MM.1S (cell line): Measurements from ENCODE around the gene LOXL1.

Source experiments
- DNase-seq: peaks from one replicate; pipeline ENCODE4 v3.0.0-alpha.2; 2015
- H2AFZ ChIP-seq: fragments of 300-600 bp; sonication (generic); 2 replicates; pipeline ENCODE4 v1.6.0; 2016; ENCODE audit warnings: antibody characterized with exemption, low read length
- H3F3A ChIP-seq: fragments of 300-600 bp; sonication (generic); 2 replicates; pipeline ENCODE4 v1.6.1; 2016; ENCODE audit warnings: mild to moderate bottlenecking, antibody characterized with exemption, low read length, moderate library complexity, mixed read lengths; ENCODE audit not compliant: insufficient read depth
- H3K27ac ChIP-seq: fragments of 300-600 bp; sonication (generic); 2 replicates; pipeline ENCODE4 v1.5.1; 2016; ENCODE audit warnings: mild to moderate bottlenecking, low read length
- H3K27me3 ChIP-seq: fragments of 300-600 bp; sonication (generic); replicated peaks from 2 replicates; pipeline ENCODE4 v1.6.0; 2016; ENCODE audit warnings: low read length; ENCODE audit not compliant: insufficient read depth
- H3K36me3 ChIP-seq: fragments of 300-600 bp; sonication (generic); replicated peaks from 2 replicates; pipeline ENCODE4 v1.6.1; 2016; ENCODE audit warnings: mild to moderate bottlenecking, low read length, mixed read lengths; ENCODE audit not compliant: insufficient read depth
- H3K4me1 ChIP-seq: fragments of 300-600 bp; sonication (generic); 2 replicates; pipeline ENCODE4 v1.6.1; 2016; ENCODE audit warnings: low read length, mixed read lengths
- H3K4me2 ChIP-seq: fragments of 300-600 bp; sonication (generic); 2 replicates; pipeline ENCODE4 v1.6.0; 2016; ENCODE audit warnings: low read depth, low read length
- H3K4me3 ChIP-seq: fragments of 300-600 bp; sonication (generic); 2 replicates; pipeline ENCODE4 v1.5.1; 2016; ENCODE audit warnings: low read length, mixed read lengths
- H3K79me2 ChIP-seq: fragments of 300-600 bp; sonication (generic); 2 replicates; pipeline ENCODE4 v1.6.1; 2016; ENCODE audit warnings: mixed run types, low read length, mixed read lengths
- H3K9ac ChIP-seq: fragments of 300-600 bp; sonication (generic); 2 replicates; pipeline ENCODE4 v1.6.1; 2016; ENCODE audit warnings: low read length, mixed read lengths
- H3K9me2 ChIP-seq: fragments of 300-600 bp; sonication (generic); replicated peaks from 2 replicates; pipeline ENCODE4 v1.6.1; 2016; ENCODE audit warnings: mild to moderate bottlenecking, low read length, mixed read lengths; ENCODE audit not compliant: insufficient read depth
- H3K9me3 ChIP-seq: fragments of 300-600 bp; sonication (generic); replicated peaks from 2 replicates; pipeline ENCODE4 v1.6.1; 2016; ENCODE audit warnings: mild to moderate bottlenecking, low read length, mixed read lengths; ENCODE audit not compliant: insufficient read depth
- H4K20me1 ChIP-seq: fragments of 300-600 bp; sonication (generic); 2 replicates; pipeline ENCODE4 v1.6.1; 2016; ENCODE audit warnings: mild to moderate bottlenecking, low read length, moderate library complexity, mixed read lengths; ENCODE audit not compliant: insufficient read depth
- CTCF ChIP-seq: fragments of 300-600 bp; sonication (generic); IDR thresholded peaks from 2 replicates; pipeline ENCODE4 v1.5.1; 2016; ENCODE audit warnings: antibody characterized with exemption, low read length, mixed read lengths
- EZH2 ChIP-seq: fragments of 300-600 bp; sonication (generic); optimal IDR thresholded peaks from 2 replicates; pipeline ENCODE3; 2017; ENCODE audit warnings: low read depth, mild to moderate bottlenecking, antibody characterized with exemption, low read length, mixed read lengths
- EZH2phosphoT487 ChIP-seq: fragments of 300-600 bp; sonication (generic); IDR thresholded peaks from 2 replicates; pipeline ENCODE4 v1.6.1; 2018; ENCODE audit warnings: antibody characterized with exemption, low read length

The LOXL1 gene

GRCh38 chr15:73918784-73919183, 7.5 kb upstream of the LOXL1 start:
- Histone ChIP-seq H3K9me3 (no peaks in the 10 kb centered on the region), H3K9me2 (no peaks in the 10 kb centered on the region), H3K4me2 (no peak overlapping the region), H3K9ac (no peak overlapping the region), H3K36me3 (no peaks in the 10 kb centered on the region), H2AFZ (no peak overlapping the region), H3K79me2 (no peaks in the 10 kb centered on the region), H3K4me3 (no peak overlapping the region), H4K20me1 (no peaks in the 10 kb centered on the region), H3K27ac (no peak overlapping the region), H3K27me3 (peaks cover 12% of the 10 kb centered on the region; the same call in 1 of the 2 replicates), H3F3A (no peaks in the 10 kb centered on the region), H3K4me1 (no peaks in the 10 kb centered on the region)
- TF ChIP-seq EZH2 (no peak), EZH2phosphoT487 (no peak), CTCF (no peak)
- no peak for DNase-seq

GRCh38 chr15:73919706-73920105, 6.6 kb upstream of the LOXL1 start:
- H3K4me1 ChIP-seq, result no peaks in the 10 kb centered on the region

GRCh38 chr15:73921254-73921925, 4.9 kb upstream of the LOXL1 start:
- no peak for DNase-seq
- H3F3A ChIP-seq, result no peaks in the 10 kb centered on the region
- no peak overlapping the region for H3K27ac ChIP-seq
- H3K9ac ChIP-seq, result no peak overlapping the region
- no peaks in the 10 kb centered on the region for H3K79me2 ChIP-seq
- H3K4me1 ChIP-seq, result no peaks in the 10 kb centered on the region
- peaks cover 23% of the 10 kb centered on the region for H3K27me3 ChIP-seq
- H3K4me3 ChIP-seq, result no peak overlapping the region
- H4K20me1 ChIP-seq, result no peaks in the 10 kb centered on the region
- no peaks in the 10 kb centered on the region for H3K9me2 ChIP-seq
- H3K4me2 ChIP-seq, result no peak overlapping the region
- H3K36me3 ChIP-seq, result no peaks in the 10 kb centered on the region
- H3K9me3 ChIP-seq, result no peaks in the 10 kb centered on the region
- TF ChIP-seq CTCF (no peak), EZH2 (no peak), EZH2phosphoT487 (no peak)
- H2AFZ ChIP-seq, result no peak overlapping the region

More at GRCh38 chr15:73919706-73920105, 6.6 kb upstream of the LOXL1 start:
- H2AFZ ChIP-seq, result no peak overlapping the region
- DNase-seq, result no peak
- H3K27ac ChIP-seq, result no peak overlapping the region
- peaks cover 14% of the 10 kb centered on the region for H3K27me3 ChIP-seq
- no peaks in the 10 kb centered on the region for H3K9me3 ChIP-seq
- no peaks in the 10 kb centered on the region for H3K79me2 ChIP-seq
- no peak overlapping the region for H3K4me3 ChIP-seq
- no peaks in the 10 kb centered on the region for H3F3A ChIP-seq
- H3K9ac ChIP-seq, result no peak overlapping the region
- TF ChIP-seq EZH2phosphoT487, result no peak
- no peak for TF ChIP-seq EZH2
- no peak for TF ChIP-seq CTCF
- no peaks in the 10 kb centered on the region for H3K36me3 ChIP-seq
- H3K4me2 ChIP-seq, result no peak overlapping the region
- no peaks in the 10 kb centered on the region for H4K20me1 ChIP-seq
- H3K9me2 ChIP-seq, result no peaks in the 10 kb centered on the region
